H9 (cell line): ENCODE measurements around the gene ZNF101. TPM values are rescaled to one million over a fixed set of nuclear protein-coding genes. Genes with fewer than 3 reads are reported as not detected.

Experiments used
- DNase-seq: peaks from one replicate; pipeline ENCODE4 v3.0.0-alpha.2; 2017
- H2AFZ ChIP-seq: one replicate; pipeline ENCODE4 v1.6.1; 2013; ENCODE audit warnings: mild to moderate bottlenecking, low read length, control low read depth, moderate library complexity
- H2AK5ac ChIP-seq: 2 replicates; pipeline ENCODE4 v1.6.1; 2013; ENCODE audit warnings: low read length, control low read depth, mixed read lengths; ENCODE audit not compliant: insufficient read length
- H2BK120ac ChIP-seq: one replicate; pipeline ENCODE4 v1.6.1; 2013; ENCODE audit warnings: low read depth, mild to moderate bottlenecking, low read length, control low read depth, inconsistent platforms; ENCODE audit not compliant: poor library complexity, severe bottlenecking
- H2BK12ac ChIP-seq: 2 replicates; pipeline ENCODE4 v1.6.1; 2013; ENCODE audit warnings: low read length, control low read depth, mixed read lengths, low read depth; ENCODE audit not compliant: insufficient read length
- H2BK15ac ChIP-seq: 2 replicates; pipeline ENCODE4 v1.6.1; 2013; ENCODE audit warnings: low read depth, low read length, control low read depth
- H2BK20ac ChIP-seq: one replicate; pipeline ENCODE4 v1.6.1; 2013; ENCODE audit warnings: low read depth, mild to moderate bottlenecking, low read length, control low read depth, inconsistent platforms; ENCODE audit not compliant: poor library complexity, severe bottlenecking
- H2BK5ac ChIP-seq: 2 replicates; pipeline ENCODE4 v1.6.1; 2013; ENCODE audit warnings: low read length, control low read depth, mixed read lengths; ENCODE audit not compliant: insufficient read length
- H3K14ac ChIP-seq: 2 replicates; pipeline ENCODE4 v1.6.1; 2013; ENCODE audit warnings: low read length, control low read depth; ENCODE audit not compliant: insufficient read depth
- H3K18ac ChIP-seq: 2 replicates; pipeline ENCODE4 v1.6.1; 2013; ENCODE audit warnings: low read depth, mild to moderate bottlenecking, mixed read lengths, low read length, control low read depth; ENCODE audit not compliant: insufficient read length
- H3K23ac ChIP-seq: 2 replicates; pipeline ENCODE4 v1.6.1; 2013; ENCODE audit warnings: low read length, control low read depth, mixed read lengths, low read depth; ENCODE audit not compliant: insufficient read length
- H3K23me2 ChIP-seq: 2 replicates; pipeline ENCODE4 v1.6.1; 2013; ENCODE audit warnings: low read depth, mild to moderate bottlenecking, mixed read lengths, low read length, control low read depth; ENCODE audit not compliant: insufficient read length, poor library complexity, severe bottlenecking
- H3K27ac ChIP-seq: 2 replicates; pipeline ENCODE4 v1.5.1; 2013; ENCODE audit warnings: low read length, control low read depth, mixed read lengths, low read depth; ENCODE audit not compliant: insufficient read length
- H3K27me3 ChIP-seq: 2 replicates; pipeline ENCODE4 v1.6.1; 2013; ENCODE audit warnings: low read length, control low read depth, inconsistent platforms; ENCODE audit not compliant: insufficient read depth
- H3K4ac ChIP-seq: 2 replicates; pipeline ENCODE4 v1.6.1; 2013; ENCODE audit warnings: low read depth, mild to moderate bottlenecking, control low read depth, inconsistent platforms, low read length, moderate library complexity
- H3K4me1 ChIP-seq: 2 replicates; pipeline ENCODE4 v1.6.1; 2013; ENCODE audit warnings: low read length, control low read depth, inconsistent platforms; ENCODE audit not compliant: insufficient read depth
- H3K4me2 ChIP-seq: 2 replicates; pipeline ENCODE4 v1.6.1; 2013; ENCODE audit warnings: low read length, control low read depth, mixed read lengths; ENCODE audit not compliant: insufficient read length, insufficient read depth
- H3K56ac ChIP-seq: 2 replicates; pipeline ENCODE4 v1.6.1; 2013; ENCODE audit warnings: low read depth, mild to moderate bottlenecking, mixed read lengths, low read length, control low read depth; ENCODE audit not compliant: insufficient read length
- H3K79me1 ChIP-seq: 2 replicates; pipeline ENCODE4 v1.6.1; 2013; ENCODE audit warnings: low read depth, mild to moderate bottlenecking, moderate library complexity, low read length, control low read depth, inconsistent platforms; ENCODE audit not compliant: insufficient read depth, poor library complexity, severe bottlenecking
- H3K79me2 ChIP-seq: 2 replicates; pipeline ENCODE4 v1.6.1; 2013; ENCODE audit warnings: low read length, control low read depth, inconsistent platforms; ENCODE audit not compliant: insufficient read depth
- H3K9ac ChIP-seq: 2 replicates; pipeline ENCODE4 v1.6.1; 2013; ENCODE audit warnings: low read length, control low read depth, mixed read lengths; ENCODE audit not compliant: insufficient read length; ENCODE audit errors: extremely low read depth
- H3K9me3 ChIP-seq: one replicate; pipeline ENCODE4 v1.6.1; 2013; ENCODE audit warnings: low read depth, low read length, inconsistent platforms; ENCODE audit not compliant: control insufficient read depth
- H3T11ph ChIP-seq: one replicate; pipeline ENCODE4 v1.6.1; 2013; ENCODE audit warnings: mild to moderate bottlenecking, low read length, control low read depth, inconsistent platforms
- H4K20me1 ChIP-seq: one replicate; pipeline ENCODE4 v1.6.1; 2013; ENCODE audit not compliant: control insufficient read depth, insufficient read length, insufficient read depth
- H4K5ac ChIP-seq: 2 replicates; pipeline ENCODE4 v1.6.1; 2013; ENCODE audit warnings: low read depth, mild to moderate bottlenecking, mixed read lengths, low read length, control low read depth; ENCODE audit not compliant: insufficient read length
- H4K8ac ChIP-seq: replicated peaks from 2 replicates; pipeline ENCODE4 v1.6.1; 2013; ENCODE audit warnings: low read length, control low read depth, mixed read lengths, low read depth; ENCODE audit not compliant: insufficient read length
- H4K91ac ChIP-seq: 2 replicates; pipeline ENCODE4 v1.6.1; 2013; ENCODE audit warnings: low read depth, mild to moderate bottlenecking, moderate library complexity, mixed read lengths, low read length, control low read depth; ENCODE audit not compliant: insufficient read length
- H3K27ac Mint-ChIP-seq, 3 experiments: 2 replicates in 2 of 3; 3 replicates in 1 of 3; pipeline ENCODE4 v1.8.0; 2020 to 2021; ENCODE audit warnings: mixed read lengths in 3 of 3, mild to moderate bottlenecking in 1 of 3, moderate library complexity in 1 of 3
- H3K27me3 Mint-ChIP-seq: 2 replicates; pipeline ENCODE4 v1.8.0; 2021; ENCODE audit warnings: low read depth, mild to moderate bottlenecking, moderate library complexity, mixed read lengths
- H3K36me3 Mint-ChIP-seq, 3 experiments: 2 replicates in 2 of 3; 3 replicates in 1 of 3; pipeline ENCODE4 v1.8.0; 2020 to 2021; ENCODE audit warnings: low read depth in 3 of 3, mixed read lengths in 3 of 3; ENCODE audit not compliant: insufficient read depth in 1 of 3
- H3K4me1 Mint-ChIP-seq, 2 experiments: 2 replicates each; pipeline ENCODE4 v1.8.0; 2020; ENCODE audit warnings: mixed read lengths in 2 of 2
- H3K4me3 Mint-ChIP-seq, 2 experiments: 2 replicates in 1 of 2; 3 replicates in 1 of 2; pipeline ENCODE4 v1.8.0; 2020 to 2021; ENCODE audit warnings: mild to moderate bottlenecking in 2 of 2, mixed read lengths in 2 of 2, moderate library complexity in 1 of 2
- H3K9me3 Mint-ChIP-seq, 2 experiments: 2 replicates in 1 of 2; 3 replicates in 1 of 2; pipeline ENCODE4 v1.8.0; 2020; ENCODE audit warnings: mild to moderate bottlenecking in 2 of 2, mixed read lengths in 2 of 2, moderate library complexity in 1 of 2
- CTCF ChIP-seq: fragments of 200-600 bp; sonication (generic); conservative IDR thresholded peaks from 3 replicates; pipeline ENCODE4 v1.8.0; 2021; ENCODE audit warnings: antibody characterized with exemption, mild to moderate bottlenecking
- WGBS: extraction: QIAGEN DNeasy Blood & Tissue Kit; methylation state at CpG from one replicate; pipeline ENCODE4 v1.1.7; 2013; ENCODE audit warnings: missing lambda C conversion rate, low lambda C conversion rate, mixed read lengths; ENCODE audit not compliant: insufficient read length; ENCODE audit errors: extremely low coverage; 5-methylcytosine and 5-hydroxymethylcytosine counted together
- total RNA-seq: library from RNA; stranded (reverse); gene quantifications from 2 replicates; pipeline ENCODE4 v1.2.1, GENCODE V29; 2021

The ZNF101 gene
- total RNA-seq, 1 experiment from 2014 or later, result 46.9 TPM

GRCh38 chr19:19632661-19633060 lies 36.0 kb upstream of the ZNF101 start:
- peaks cover under 1% of the 10 kb centered on the region; the same call in 1 of the 2 replicates for H3K27me3 Mint-ChIP-seq

More at GRCh38 chr19:19632661-19633060, 36.0 kb upstream of the ZNF101 start:
- Histone ChIP-seq H4K5ac (no peak overlapping the region), H3K79me2 (no peaks in the 10 kb centered on the region), H3K23ac (no peak overlapping the region), H3K14ac (no peak overlapping the region), H2BK5ac (no peak overlapping the region), H4K20me1 (no peaks in the 10 kb centered on the region), H3T11ph (no peak overlapping the region), H3K27ac (no peak overlapping the region), H3K4ac (no peak overlapping the region), H3K9me3 (no peaks in the 10 kb centered on the region), H3K4me2 (no peak overlapping the region), H2BK20ac (no peak overlapping the region), H2AK5ac (no peak overlapping the region), H3K79me1 (no peaks in the 10 kb centered on the region), H3K56ac (no peak overlapping the region), H2AFZ (no peak overlapping the region), H3K23me2 (peaks cover 3% of the 10 kb centered on the region), H3K4me1 (no peaks in the 10 kb centered on the region), H3K27me3 (no peaks in the 10 kb centered on the region), H2BK15ac (no peak overlapping the region), H3K18ac (no peak overlapping the region), H4K8ac (no peak overlapping the region), H4K91ac (no peak overlapping the region), H2BK120ac (no peak overlapping the region), H2BK12ac (no peak overlapping the region), H3K9ac (no peak overlapping the region)
- no peak for TF ChIP-seq CTCF
- H3K27ac Mint-ChIP-seq, result no peak overlapping the region; a peak in 1 of 7 replicates
- no peaks in the 10 kb centered on the region for H3K9me3 Mint-ChIP-seq
- no CpG with 5 or more reads among the region's 5 CpGs for WGBS
- peaks cover 9 to 39% (median 28%) of the 10 kb centered on the region in 3 experiments; a peak in 6 of 7 replicates for H3K36me3 Mint-ChIP-seq
- H3K4me3 Mint-ChIP-seq, result no peak overlapping the region
- H3K4me1 Mint-ChIP-seq, result peaks cover 2 to 6% of the 10 kb centered on the region in 2 experiments
- no peak for DNase-seq
